H1 (cell line): ENCODE results near the gene MUC5AC. TPM values are rescaled to one million over a fixed set of nuclear protein-coding genes. Genes with fewer than 3 reads are reported as not detected.

Experiments
- CTCF ChIA-PET: fragments of 300-600 bp; sonication (Branson Sonifier 250); formaldehyde crosslinking; loops from one replicate; lab custom pipeline; 2021; ENCODE audit not compliant: partially characterized antibody; lab: Charles Lee
- POLR2A ChIA-PET: fragments of 300-600 bp; sonication (Branson Sonifier 250); formaldehyde crosslinking; loops from one replicate; lab custom pipeline; 2021; ENCODE audit warnings: inconsistent platforms; ENCODE audit not compliant: partially characterized antibody; lab: Charles Lee
- DNase-seq, 2 experiments: peaks; one replicate each; pipeline versions ENCODE4 v3.0.0 to v3.0.0-alpha.2; 2010 to 2022; ENCODE audit warnings: low spot score in 2 of 2, low read depth in 1 of 2, mixed read lengths in 1 of 2
- FAIRE-seq: peaks from 2 replicates; lab custom pipeline; 2011; peaks lifted over from hg19 to GRCh38; lab: Jason Lieb, UNC
- H2AFZ ChIP-seq: 2 replicates; pipeline ENCODE4 v1.8.1; 2012; ENCODE audit warnings: low read length, inconsistent platforms
- H2AK5ac ChIP-seq: 2 replicates; pipeline ENCODE4 v1.6.1; 2013; ENCODE audit warnings: low read depth, low read length
- H2BK120ac ChIP-seq: replicated peaks from 2 replicates; pipeline ENCODE3; 2013; ENCODE audit warnings: low read depth, low read length, inconsistent platforms
- H2BK12ac ChIP-seq: 2 replicates; pipeline ENCODE4 v1.6.1; 2013; ENCODE audit warnings: low read depth, low read length
- H2BK15ac ChIP-seq: 2 replicates; pipeline ENCODE4 v1.6.1; 2013; ENCODE audit warnings: low read length
- H2BK20ac ChIP-seq: 2 replicates; pipeline ENCODE4 v1.6.1; 2013; ENCODE audit warnings: low read length
- H2BK5ac ChIP-seq: 2 replicates; pipeline ENCODE4 v1.6.1; 2013; ENCODE audit warnings: low read depth, low read length
- H3K14ac ChIP-seq: 2 replicates; pipeline ENCODE4 v1.6.1; 2013; ENCODE audit warnings: inconsistent platforms; ENCODE audit not compliant: insufficient read length
- H3K18ac ChIP-seq: 2 replicates; pipeline ENCODE4 v1.6.1; 2013; ENCODE audit warnings: low read length; ENCODE audit errors: extremely low read depth
- H3K23ac ChIP-seq: 2 replicates; pipeline ENCODE4 v1.6.1; 2013; ENCODE audit warnings: inconsistent platforms; ENCODE audit not compliant: insufficient read length
- H3K23me2 ChIP-seq: 2 replicates; pipeline ENCODE4 v1.6.1; 2013; ENCODE audit warnings: low read depth, low read length
- H3K27ac ChIP-seq: 2 replicates; pipeline ENCODE4 v1.6.1; 2011; ENCODE audit warnings: low read depth, low read length, inconsistent platforms
- H3K27me3 ChIP-seq, 4 experiments: replicated peaks in 1 of 4; 1 replicate in 1 of 4; 2 replicates in 3 of 4; pipeline versions ENCODE4 v1.6.1 to v1.8.1; 2011 to 2013; ENCODE audit warnings: low read length in 3 of 4, mild to moderate bottlenecking in 3 of 4, inconsistent platforms in 2 of 4, mixed read lengths in 2 of 4, moderate library complexity in 1 of 4; ENCODE audit not compliant: control insufficient read depth in 3 of 4, insufficient read depth in 3 of 4; ENCODE audit errors: extremely low read depth in 1 of 4
- H3K36me3 ChIP-seq, 4 experiments: 2 replicates each; pipeline versions ENCODE4 v1.6.1 to v1.8.1; 2011 to 2013; ENCODE audit warnings: mild to moderate bottlenecking in 4 of 4, low read length in 3 of 4, moderate library complexity in 2 of 4, control low read depth in 1 of 4, inconsistent platforms in 1 of 4; ENCODE audit not compliant: insufficient read depth in 4 of 4, control insufficient read depth in 2 of 4
- H3K4ac ChIP-seq: replicated peaks from 2 replicates; pipeline ENCODE3; 2013; ENCODE audit warnings: low read length, low read depth, mixed read lengths, inconsistent platforms; ENCODE audit not compliant: insufficient read length
- H3K4me1 ChIP-seq, 4 experiments: replicated peaks in 1 of 4; 1 replicate in 1 of 4; 2 replicates in 3 of 4; pipeline versions ENCODE4 v1.6.1 to v1.8.1; 2011 to 2013; ENCODE audit warnings: low read length in 3 of 4, inconsistent platforms in 2 of 4, mixed read lengths in 1 of 4; ENCODE audit not compliant: insufficient read depth in 4 of 4, control insufficient read depth in 3 of 4
- H3K4me2 ChIP-seq, 2 experiments: 2 replicates each; pipeline versions ENCODE4 v1.6.1 to v1.8.1; 2011 to 2013; ENCODE audit warnings: low read depth in 2 of 2, low read length in 2 of 2, control low read depth in 1 of 2, inconsistent platforms in 1 of 2, mild to moderate bottlenecking in 1 of 2; ENCODE audit not compliant: insufficient read depth in 1 of 2
- H3K4me3 ChIP-seq, 4 experiments: fragments of 200-600, 300-600 bp in 1 of 4; sonication (generic), shearing (Covaris generic), sonication (Bioruptor Twin) in 1 of 4; 2 replicates each; pipeline versions ENCODE4 v1.5.1 to v1.8.1; 2011 to 2016; ENCODE audit warnings: low read length in 4 of 4, low read depth in 3 of 4, control low read depth in 2 of 4, inconsistent platforms in 2 of 4, mild to moderate bottlenecking in 2 of 4, mixed read lengths in 1 of 4, moderate library complexity in 1 of 4; ENCODE audit not compliant: insufficient read depth in 2 of 4; ENCODE audit errors: extremely low read depth in 1 of 4
- H3K56ac ChIP-seq: replicated peaks from 2 replicates; pipeline ENCODE3; 2013; ENCODE audit warnings: low read depth, mild to moderate bottlenecking, mixed read lengths, low read length, inconsistent platforms; ENCODE audit not compliant: insufficient read length
- H3K79me1 ChIP-seq: 2 replicates; pipeline ENCODE4 v1.6.1; 2013; ENCODE audit warnings: low read depth, low read length, control low read depth
- H3K79me2 ChIP-seq, 2 experiments: 2 replicates each; pipeline versions ENCODE4 v1.6.1 to v1.8.1; 2012 to 2013; ENCODE audit warnings: low read length in 2 of 2, mild to moderate bottlenecking in 2 of 2, inconsistent platforms in 1 of 2; ENCODE audit not compliant: insufficient read depth in 2 of 2, control insufficient read depth in 1 of 2
- H3K9ac ChIP-seq, 4 experiments: replicated peaks in 1 of 4; 1 replicate in 1 of 4; 2 replicates in 3 of 4; pipeline versions ENCODE4 v1.6.1 to v1.8.1; 2011 to 2013; ENCODE audit warnings: low read depth in 3 of 4, low read length in 3 of 4, control low read depth in 2 of 4, mild to moderate bottlenecking in 2 of 4, moderate library complexity in 2 of 4, inconsistent platforms in 1 of 4; ENCODE audit errors: extremely low read depth in 1 of 4
- H3K9me3 ChIP-seq, 2 experiments: 2 replicates each; pipeline versions ENCODE4 v1.6.1 to v1.8.1; 2012 to 2013; ENCODE audit warnings: mild to moderate bottlenecking in 2 of 2, moderate library complexity in 2 of 2, control low read depth in 1 of 2, inconsistent platforms in 1 of 2, low read depth in 1 of 2, low read length in 1 of 2, mixed read lengths in 1 of 2; ENCODE audit not compliant: insufficient read depth in 2 of 2
- H4K20me1 ChIP-seq, 2 experiments: replicated peaks in 1 of 2; 2 replicates each; pipeline versions ENCODE3 to v1.8.1; 2011 to 2013; ENCODE audit warnings: inconsistent platforms in 2 of 2, low read length in 2 of 2, mild to moderate bottlenecking in 1 of 2; ENCODE audit not compliant: insufficient read depth in 2 of 2, control insufficient read depth in 1 of 2
- H4K5ac ChIP-seq: 2 replicates; pipeline ENCODE4 v1.6.1; 2013; ENCODE audit warnings: low read length, low read depth, mixed read lengths, inconsistent platforms; ENCODE audit not compliant: insufficient read length
- H4K8ac ChIP-seq: 2 replicates; pipeline ENCODE4 v1.8.0; 2013; ENCODE audit warnings: mild to moderate bottlenecking, moderate library complexity, low read length, inconsistent platforms; ENCODE audit not compliant: insufficient read depth; ENCODE audit errors: extremely low read depth
- H4K91ac ChIP-seq: replicated peaks from 2 replicates; pipeline ENCODE3; 2013; ENCODE audit warnings: low read length, mixed read lengths, inconsistent platforms; ENCODE audit not compliant: insufficient read length
- TAF1 ChIP-seq: IDR thresholded peaks from 2 replicates; pipeline ENCODE4 v1.6.1; 2011; ENCODE audit warnings: mild to moderate bottlenecking, low read depth, low read length
- WGBS, 2 experiments: shearing (Covaris generic) in 1 of 2; methylation state at CpG; one replicate each; pipeline versions ENCODE4 v1.1.6 to v1.1.7; 2013 to 2015; ENCODE audit warnings: low lambda C conversion rate in 2 of 2, mixed read lengths in 2 of 2, inconsistent platforms in 1 of 2, low coverage in 1 of 2, missing lambda C conversion rate in 1 of 2; ENCODE audit not compliant: insufficient replicate concordance in 2 of 2, insufficient coverage in 1 of 2, insufficient read length in 1 of 2; ENCODE audit errors: extremely low coverage in 1 of 2, missing lambda C conversion rate in 1 of 2; 5-methylcytosine and 5-hydroxymethylcytosine counted together
- polyA plus RNA-seq, 7 experiments: library from polyadenylated mRNA; depleted of rRNA in 3 of 7; stranded (reverse) in 5 of 7; unstranded in 2 of 7; fragments of >200 nt in 5 of 7; fragments of 200-250 nt in 2 of 7; gene quantifications; 1 replicate in 5 of 7; 2 replicates in 1 of 7; 4 replicates in 1 of 7; pipeline versions ENCODE4 v1.2.1 to v1.2.3, GENCODE V29; 2011 to 2013; ENCODE audit warnings: missing spikeins in 2 of 7, mixed read lengths in 2 of 7
- total RNA-seq: library from RNA; stranded (reverse); fragmentation: NEBNext Ultra II Directional; extraction: Animal tissue kit (Norgen Biotek cat#: 25700); gene quantifications from 2 replicates; pipeline ENCODE4 v1.2.1, GENCODE V29; 2021

The MUC5AC gene
- total and polyA plus RNA-seq, 2 of the 8 experiments (the other 6 are each of a cell fraction or from before 2014, with no cell fraction given): not detected

DNA sequence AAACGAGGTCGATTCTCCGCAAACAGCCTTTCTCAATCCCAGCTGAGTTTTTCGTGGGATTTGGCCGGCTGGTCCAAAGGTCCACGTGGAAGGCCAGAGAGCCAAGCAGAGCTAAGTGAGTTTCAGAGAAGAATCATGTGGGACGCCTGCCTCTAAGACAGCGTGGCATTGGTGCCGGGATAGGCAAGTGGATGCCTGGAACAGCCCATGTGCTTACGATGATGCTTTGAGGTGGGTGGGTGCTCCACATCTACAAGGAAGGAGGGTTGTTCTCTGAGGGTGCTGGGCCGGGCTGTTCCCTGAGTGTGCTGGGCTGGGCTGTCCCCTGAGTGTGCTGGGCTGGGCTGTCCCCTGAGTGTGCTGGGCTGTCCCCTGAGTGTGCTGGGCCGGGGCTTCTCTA is 41.6 kb upstream of the MUC5AC start:
- no peak overlapping the region for H3K4ac ChIP-seq
- no peaks in the 10 kb centered on the region for H3K36me3 ChIP-seq
- ChIA-PET CTCF (interaction anchor here (1.1 to 1.3 kb wide), 2 partner anchors 35 to 62 kb away, joined by 3 read pairs; no protein-coding TSS in a partner anchor), POLR2A (no interaction called here)
- peaks cover 4 to 36% of the 10 kb centered on the region in 2 experiments; a peak in 3 of 4 replicates for H3K9me3 ChIP-seq
- no peak overlapping the region for H2BK12ac ChIP-seq
- H3K4me1 ChIP-seq: no peaks in the 10 kb centered on the region; a peak in 1 of 7 replicates
- no peak overlapping the region for H3K4me3 ChIP-seq
- H3K23me2 ChIP-seq: no peaks in the 10 kb centered on the region
- no peak overlapping the region for H3K9ac ChIP-seq
- no peak overlapping the region for H3K4me2 ChIP-seq
- no peak overlapping the region for H4K5ac ChIP-seq
- H2BK15ac ChIP-seq: no peak overlapping the region
- no peaks in the 10 kb centered on the region for H3K79me1 ChIP-seq
- H4K91ac ChIP-seq: no peak overlapping the region
- no peak overlapping the region for H2BK5ac ChIP-seq
- H3K79me2 ChIP-seq: no peaks in the 10 kb centered on the region
- peaks cover 0 to 1% of the 10 kb centered on the region in 2 experiments for H4K20me1 ChIP-seq
- H3K56ac ChIP-seq: no peak overlapping the region
- TF ChIP-seq TAF1: no peak
- no peak overlapping the region for H3K23ac ChIP-seq
- H4K8ac ChIP-seq: no peak overlapping the region
- H3K18ac ChIP-seq: no peak overlapping the region
- H3K27me3 ChIP-seq: no peaks in the 10 kb centered on the region; a peak in 1 of 7 replicates
- H2AFZ ChIP-seq: no peak overlapping the region
- no peak overlapping the region for H2AK5ac ChIP-seq
- WGBS, 2 experiments: 89% methylated on average over 12 of the region's 12 CpGs; no CpG with 5 or more reads in 1 of the 2 experiments
- H3K27ac ChIP-seq: no peak overlapping the region
- H3K14ac ChIP-seq: no peak overlapping the region
- H2BK20ac ChIP-seq: no peak overlapping the region
- H2BK120ac ChIP-seq: no peak overlapping the region
- no peak for DNase-seq
- FAIRE-seq: no peak
